GM21717 (cell line): ENCODE data around the gene KLKB1.

Experiments
- ATAC-seq: cut with Tn5 transposase; IDR thresholded peaks from one replicate; pipeline ENCODE4 v1.9.1; 2021; ENCODE audit warnings: mild to moderate bottlenecking, moderate library complexity; ENCODE audit not compliant: unreplicated experiment

KLKB1 gene

GRCh38 chr4:186227221-186227620 is at the start of gene KLKB1:
TSS of gene KLKB1 (plus strand) at chr4:186227507. CDS start at chr4:186228196, 689 bp downstream.
- no peak for ATAC-seq

GRCh38 chr4:186188107-186188506 is 39.2 kb upstream of the KLKB1 start:
- ATAC-seq: no peak

- ATAC-seq: no peak
Observed at GRCh38 chr4:186189656-186190055, 37.7 kb upstream of the KLKB1 start.

GRCh38 chr4:186190581-186191199 is 36.6 kb upstream of the KLKB1 start:
- ATAC-seq: peak; percentile 35

GRCh38 chr4:186191200-186192065 is 35.9 kb upstream of the KLKB1 start, which contains the start of gene CYP4V2:
TSS of gene CYP4V2 (plus strand) at chr4:186191567. CDS start at chr4:186191824, 257 bp downstream.
- ATAC-seq: peak; percentile 92

- peak; percentile 24 for ATAC-seq
Observed at GRCh38 chr4:186192066-186192612, 35.2 kb upstream of the KLKB1 start.

GRCh38 chr4:186193851-186194250 is 33.5 kb upstream of the KLKB1 start:
- no peak for ATAC-seq

- no peak for ATAC-seq
Observed at GRCh38 chr4:186196063-186196462, 31.2 kb upstream of the KLKB1 start.

- ATAC-seq: no peak
Observed at GRCh38 chr4:186200516-186200915, 26.8 kb upstream of the KLKB1 start.

GRCh38 chr4:186201010-186201409 is 26.3 kb upstream of the KLKB1 start:
- ATAC-seq: no peak

GRCh38 chr4:186201535-186202230 is 25.6 kb upstream of the KLKB1 start:
- ATAC-seq: peak; percentile 95

- ATAC-seq: no peak
Observed at GRCh38 chr4:186202490-186203140, 24.7 kb upstream of the KLKB1 start.

GRCh38 chr4:186203406-186203805 is 23.9 kb upstream of the KLKB1 start:
- ATAC-seq: no peak

- peak; percentile 57 for ATAC-seq
Observed at GRCh38 chr4:186204103-186204559, 23.2 kb upstream of the KLKB1 start.

- ATAC-seq: no peak
Observed at GRCh38 chr4:186204686-186205085, 22.6 kb upstream of the KLKB1 start.

- no peak for ATAC-seq
Observed at GRCh38 chr4:186205156-186205555, 22.2 kb upstream of the KLKB1 start.

- no peak for ATAC-seq
Observed at GRCh38 chr4:186216465-186217024, 10.8 kb upstream of the KLKB1 start.

- ATAC-seq: no peak
Observed at GRCh38 chr4:186217733-186218293, 9.5 kb upstream of the KLKB1 start.

- ATAC-seq: no peak
Observed at GRCh38 chr4:186221624-186222023, 5.7 kb upstream of the KLKB1 start.

GRCh38 chr4:186225848-186226247 is 1.5 kb upstream of the KLKB1 start:
- ATAC-seq: no peak
